GM20000 (cell line): Measurements from ENCODE around the gene OR2B3.

ENCODE experiments used
- DNase-seq: peaks from one replicate; pipeline ENCODE4 v3.0.0; 2012; ENCODE audit warnings: low spot score
- TF ChIP-seq, protein P1 (sequence below): IDR thresholded peaks from 2 replicates; pipeline ENCODE4 v1.5.1; 2012; ENCODE audit warnings: mild to moderate bottlenecking, control low read depth; ENCODE audit errors: extremely low read depth, missing control alignments

The OR2B3 gene

DNA sequence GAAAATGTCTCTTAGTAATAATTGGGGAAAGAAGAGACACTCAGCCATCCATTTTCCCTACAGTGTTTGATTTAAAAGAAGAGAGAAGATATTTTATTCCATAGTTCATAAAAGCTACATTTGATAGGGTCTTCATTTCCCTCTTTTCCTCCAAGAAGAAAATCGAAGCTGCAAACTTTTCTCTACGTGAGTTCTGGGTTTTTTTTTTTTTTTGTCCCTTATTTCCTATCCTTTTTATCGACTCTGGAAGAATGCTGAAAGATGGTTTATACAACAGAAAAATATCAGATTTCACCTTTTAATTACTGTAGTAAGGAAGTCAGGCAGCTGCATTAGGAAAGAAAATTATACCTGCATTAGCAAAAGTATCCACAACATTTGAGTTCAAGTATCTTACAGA is 12.1 kb upstream of the OR2B3 start, which contains the start of gene OR2J1:
Gene OR2J1 (plus strand): TSS at position 301 of the 400 bp plus-strand sequence. CDS start 1,453 bp downstream, outside the sequence.
- no peak for DNase-seq
- TF ChIP-seq, protein P1, sequence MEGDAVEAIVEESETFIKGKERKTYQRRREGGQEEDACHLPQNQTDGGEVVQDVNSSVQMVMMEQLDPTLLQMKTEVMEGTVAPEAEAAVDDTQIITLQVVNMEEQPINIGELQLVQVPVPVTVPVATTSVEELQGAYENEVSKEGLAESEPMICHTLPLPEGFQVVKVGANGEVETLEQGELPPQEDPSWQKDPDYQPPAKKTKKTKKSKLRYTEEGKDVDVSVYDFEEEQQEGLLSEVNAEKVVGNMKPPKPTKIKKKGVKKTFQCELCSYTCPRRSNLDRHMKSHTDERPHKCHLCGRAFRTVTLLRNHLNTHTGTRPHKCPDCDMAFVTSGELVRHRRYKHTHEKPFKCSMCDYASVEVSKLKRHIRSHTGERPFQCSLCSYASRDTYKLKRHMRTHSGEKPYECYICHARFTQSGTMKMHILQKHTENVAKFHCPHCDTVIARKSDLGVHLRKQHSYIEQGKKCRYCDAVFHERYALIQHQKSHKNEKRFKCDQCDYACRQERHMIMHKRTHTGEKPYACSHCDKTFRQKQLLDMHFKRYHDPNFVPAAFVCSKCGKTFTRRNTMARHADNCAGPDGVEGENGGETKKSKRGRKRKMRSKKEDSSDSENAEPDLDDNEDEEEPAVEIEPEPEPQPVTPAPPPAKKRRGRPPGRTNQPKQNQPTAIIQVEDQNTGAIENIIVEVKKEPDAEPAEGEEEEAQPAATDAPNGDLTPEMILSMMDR, result no peak

DNA sequence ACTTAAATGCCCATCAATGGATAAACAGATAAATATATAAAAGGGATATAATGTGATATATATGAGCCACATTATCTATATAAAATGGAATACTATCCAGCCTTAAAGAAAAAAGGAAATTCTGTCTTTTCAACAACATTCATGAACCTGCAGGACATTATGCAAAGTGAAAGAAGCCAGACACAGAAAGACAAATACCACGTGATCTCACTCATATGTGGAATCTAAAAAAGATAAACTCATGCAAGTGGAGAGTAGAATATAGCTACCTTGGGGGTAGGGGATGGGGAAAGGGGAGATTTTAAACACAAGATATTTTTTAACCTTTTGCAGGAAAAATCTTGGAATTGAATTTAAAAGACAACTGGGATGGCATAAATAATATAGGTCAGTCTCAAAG is 10.7 kb upstream of the OR2B3 start:
- DNase-seq, result no peak
- TF ChIP-seq, protein P1, result no peak

DNA sequence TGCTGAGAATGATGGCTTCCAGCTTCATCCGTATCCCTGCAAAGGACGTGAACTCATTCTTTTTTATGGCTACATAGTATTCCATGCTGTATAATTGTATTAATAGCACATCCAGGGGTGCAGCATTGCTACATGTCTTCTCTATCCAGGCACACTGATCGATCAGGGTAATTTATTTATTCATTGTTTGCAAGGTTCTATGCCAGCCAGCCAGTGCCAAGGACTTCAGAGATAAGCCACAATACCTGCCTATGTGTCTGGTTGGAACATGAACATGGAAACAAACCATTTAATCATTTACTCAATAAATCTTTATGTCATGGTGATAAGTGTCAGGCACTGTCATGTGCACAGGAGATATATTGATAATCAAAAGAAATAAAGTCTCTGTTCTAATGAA is 5.8 kb upstream of the OR2B3 start:
- TF ChIP-seq, protein P1, result no peak

DNA sequence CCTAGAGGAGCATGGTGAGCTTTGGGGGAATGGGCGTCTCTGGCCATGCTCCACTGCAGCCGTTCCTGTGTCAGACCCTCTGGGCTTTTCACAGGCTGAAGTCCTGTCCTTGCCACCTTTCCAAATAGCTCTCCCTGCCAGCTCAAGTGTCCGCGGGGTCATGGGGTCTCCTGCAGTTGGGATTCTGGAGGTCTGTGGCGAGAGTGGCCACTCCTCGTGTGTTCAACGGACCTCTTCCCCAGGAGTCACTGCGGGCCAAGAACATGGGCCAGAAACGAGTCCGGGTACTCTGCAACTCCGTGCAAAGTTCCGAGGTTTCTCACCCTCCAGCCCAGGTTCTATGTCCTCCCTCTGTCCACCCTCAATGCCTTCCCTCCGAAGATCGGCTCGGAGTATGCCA is 4.7 kb downstream of the OR2B3 start:
- DNase-seq, result no peak
- TF ChIP-seq, protein P1, result no peak

More for the DNA sequence above, 5.8 kb upstream of the OR2B3 start:
- DNase-seq, result no peak

DNA sequence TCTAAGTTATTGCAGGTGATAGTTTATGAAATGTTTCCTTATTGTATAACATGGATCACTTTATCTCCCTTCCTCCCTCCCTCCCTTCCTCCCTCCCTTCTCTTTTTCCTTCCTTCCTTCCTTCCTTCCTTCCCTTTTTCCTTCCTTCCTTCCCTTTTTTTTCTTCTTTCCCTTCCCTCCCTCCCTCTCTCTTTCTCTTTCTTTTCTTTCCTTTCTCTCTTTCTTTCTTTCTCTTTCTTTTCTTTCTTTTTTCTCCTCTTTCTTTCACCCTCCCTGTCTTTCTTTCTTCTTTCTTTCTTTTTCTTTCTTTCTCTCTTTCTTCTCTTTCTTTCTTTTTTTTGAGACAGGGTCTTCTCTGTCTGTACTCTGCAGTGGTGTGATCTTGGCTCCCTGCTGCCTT is 5.8 kb downstream of the OR2B3 start:
- TF ChIP-seq, protein P1, result no peak
- no peak for DNase-seq

DNA sequence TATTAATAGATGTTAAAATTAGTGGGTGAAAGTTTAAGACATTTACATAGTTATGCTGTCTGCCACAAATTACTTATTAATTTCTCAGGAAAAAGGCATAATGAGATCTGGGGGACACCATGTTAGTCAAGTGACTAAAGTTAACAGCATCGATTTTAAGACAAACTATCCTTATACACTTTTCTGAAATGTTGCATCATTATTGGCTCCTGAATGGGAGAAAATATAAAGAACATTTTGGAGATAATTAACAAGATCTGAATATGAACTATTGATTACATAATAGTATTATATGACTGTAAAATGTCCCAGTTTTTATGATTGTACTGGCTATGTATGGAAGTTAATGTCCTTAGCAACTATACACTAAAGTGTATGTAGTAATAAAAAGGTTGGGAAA is 7.9 kb downstream of the OR2B3 start:
- no peak for DNase-seq
- TF ChIP-seq, protein P1, result no peak

DNA sequence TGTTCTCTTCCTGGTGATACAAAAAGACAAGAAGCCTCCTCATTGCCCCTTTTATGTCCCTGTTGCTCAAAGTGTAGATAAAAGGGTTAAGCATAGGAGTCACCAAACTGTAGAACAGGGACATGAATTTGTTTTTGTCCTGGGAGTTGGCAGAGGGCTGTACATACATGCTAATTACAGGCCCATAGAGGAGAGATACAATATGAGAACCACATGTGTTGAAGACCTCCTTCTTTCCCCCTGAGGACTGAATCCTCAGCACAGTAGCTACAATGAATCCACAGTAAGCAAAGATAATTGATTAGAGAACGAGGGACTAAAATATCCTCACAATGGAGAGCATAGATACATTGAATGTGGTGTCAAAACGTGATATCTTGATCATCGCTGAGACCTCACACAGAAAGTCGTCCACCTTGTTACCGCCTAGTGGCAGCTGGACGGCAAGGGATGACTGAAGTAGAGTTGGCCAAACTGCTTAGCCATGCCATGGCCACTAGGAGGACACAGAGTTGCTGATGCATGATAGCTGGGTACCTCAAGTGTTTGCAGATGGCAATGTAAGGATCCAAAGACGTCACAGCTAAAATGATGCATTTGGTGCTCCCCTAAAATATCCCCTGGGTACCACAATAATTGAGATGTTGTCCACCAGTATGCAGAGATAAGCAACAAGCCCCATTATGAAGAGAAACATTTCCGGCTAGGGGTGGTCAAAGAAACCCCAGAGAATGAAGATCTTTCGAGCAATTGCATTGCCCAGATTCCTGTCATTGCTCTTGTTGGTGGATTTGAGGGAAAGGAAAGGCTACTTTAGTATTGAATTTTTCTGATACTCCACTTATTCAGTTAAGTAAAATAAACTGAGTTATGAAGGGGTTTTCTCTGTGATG is 15.0 kb downstream of the OR2B3 start:
- TF ChIP-seq, protein P1, result peak; percentile 10
- DNase-seq, result peak; percentile 16
